ENCODE measurements around the gene HDAC8.
A peak's percentile ranks its signal among the peaks of the same experiment; 100 is the strongest.

HDAC8 gene

GRCh38 chrX:72572248-72573157 is at the start of gene HDAC8:
Gene HDAC8 (minus strand): TSS chrX:72572843. CDS start chrX:72572761, 82 bp downstream.
- Mint-ChIP-seq H3K27ac (peak within 1 kb of the TSS; percentile 71), H3K36me3 (ENCODE audit: low read depth) (peaks cover 16% of the 10 kb centered on the region), H3K4me3 (peak within 1 kb of the TSS; percentile 95), H3K27me3 (ENCODE audit: low read depth, poor library complexity) (peaks cover 14% of the 10 kb centered on the region), H3K4me1 (peaks cover 10% of the 10 kb centered on the region), H3K9me3 (peaks cover 42% of the 10 kb centered on the region)
- no peak for TF ChIP-seq CTCF (IDR thresholded peaks at IDR 0.05)
- peak; percentile 57 for DNase-seq

GRCh38 chrX:72621625-72622485 is 49.2 kb upstream of the HDAC8 start:
- Mint-ChIP-seq H3K4me3 (no peak overlapping the region), H3K4me1 (no peaks in the 10 kb centered on the region), H3K27ac (no peak overlapping the region), H3K9me3 (peaks cover 23% of the 10 kb centered on the region), H3K36me3 (ENCODE audit: low read depth) (peaks cover 24% of the 10 kb centered on the region), H3K27me3 (ENCODE audit: low read depth, poor library complexity) (no peaks in the 10 kb centered on the region)
- no peak for TF ChIP-seq CTCF (IDR thresholded peaks at IDR 0.05)
- no peak for DNase-seq

- no peaks in the 10 kb centered on the region for H3K27me3 Mint-ChIP-seq (ENCODE audit: low read depth, poor library complexity)
- H3K36me3 Mint-ChIP-seq (ENCODE audit: low read depth), result peaks cover 27% of the 10 kb centered on the region
- TF ChIP-seq CTCF (IDR thresholded peaks at IDR 0.05), result no peak
- H3K9me3 Mint-ChIP-seq, result peaks cover 23% of the 10 kb centered on the region
- no peak overlapping the region for H3K27ac Mint-ChIP-seq
- no peak overlapping the region for H3K4me3 Mint-ChIP-seq
- DNase-seq, result no peak
- H3K4me1 Mint-ChIP-seq, result no peaks in the 10 kb centered on the region
Observed at GRCh38 chrX:72621163-72621562, 48.5 kb upstream of the HDAC8 start.

GRCh38 chrX:72620550-72621145 is 48.0 kb upstream of the HDAC8 start:
- no peak for DNase-seq
- Mint-ChIP-seq H3K9me3 (peaks cover 24% of the 10 kb centered on the region), H3K4me3 (no peak overlapping the region), H3K27ac (no peak overlapping the region), H3K4me1 (no peaks in the 10 kb centered on the region), H3K36me3 (ENCODE audit: low read depth) (peaks cover 22% of the 10 kb centered on the region), H3K27me3 (ENCODE audit: low read depth, poor library complexity) (no peaks in the 10 kb centered on the region)
- TF ChIP-seq CTCF (IDR thresholded peaks at IDR 0.05), result no peak

- no peak for DNase-seq
- no peaks in the 10 kb centered on the region for H3K4me1 Mint-ChIP-seq
- peaks cover 12% of the 10 kb centered on the region for H3K9me3 Mint-ChIP-seq
- no peak overlapping the region for H3K27ac Mint-ChIP-seq
- no peak for TF ChIP-seq CTCF (IDR thresholded peaks at IDR 0.05)
- no peaks in the 10 kb centered on the region for H3K27me3 Mint-ChIP-seq (ENCODE audit: low read depth, poor library complexity)
- no peak overlapping the region for H3K4me3 Mint-ChIP-seq
- H3K36me3 Mint-ChIP-seq (ENCODE audit: low read depth), result peaks cover 35% of the 10 kb centered on the region
Observed at GRCh38 chrX:72609313-72609712, 36.7 kb upstream of the HDAC8 start.
